ENCODE measurements around the gene FIGN.

DNA sequence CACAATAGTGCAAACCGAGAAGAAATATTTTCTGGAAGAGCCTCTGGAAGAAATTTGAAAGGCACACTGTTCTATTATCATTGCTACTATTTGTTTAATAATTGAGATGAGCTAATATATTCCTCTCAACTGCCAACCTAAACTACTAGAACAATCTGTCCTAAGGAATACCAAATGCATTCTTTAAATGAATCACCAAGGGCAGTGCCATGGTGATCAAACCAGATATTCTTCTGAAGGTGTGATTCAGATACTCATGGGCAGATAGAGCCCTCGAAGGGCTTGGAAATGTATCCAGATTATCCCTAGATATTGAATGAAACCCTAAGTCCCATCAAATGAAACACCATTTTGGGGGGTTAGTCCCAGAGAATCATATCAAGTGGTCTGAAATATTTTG lies 76.6 kb downstream of the FIGN start:
- TF ChIP-seq, protein P1, sequence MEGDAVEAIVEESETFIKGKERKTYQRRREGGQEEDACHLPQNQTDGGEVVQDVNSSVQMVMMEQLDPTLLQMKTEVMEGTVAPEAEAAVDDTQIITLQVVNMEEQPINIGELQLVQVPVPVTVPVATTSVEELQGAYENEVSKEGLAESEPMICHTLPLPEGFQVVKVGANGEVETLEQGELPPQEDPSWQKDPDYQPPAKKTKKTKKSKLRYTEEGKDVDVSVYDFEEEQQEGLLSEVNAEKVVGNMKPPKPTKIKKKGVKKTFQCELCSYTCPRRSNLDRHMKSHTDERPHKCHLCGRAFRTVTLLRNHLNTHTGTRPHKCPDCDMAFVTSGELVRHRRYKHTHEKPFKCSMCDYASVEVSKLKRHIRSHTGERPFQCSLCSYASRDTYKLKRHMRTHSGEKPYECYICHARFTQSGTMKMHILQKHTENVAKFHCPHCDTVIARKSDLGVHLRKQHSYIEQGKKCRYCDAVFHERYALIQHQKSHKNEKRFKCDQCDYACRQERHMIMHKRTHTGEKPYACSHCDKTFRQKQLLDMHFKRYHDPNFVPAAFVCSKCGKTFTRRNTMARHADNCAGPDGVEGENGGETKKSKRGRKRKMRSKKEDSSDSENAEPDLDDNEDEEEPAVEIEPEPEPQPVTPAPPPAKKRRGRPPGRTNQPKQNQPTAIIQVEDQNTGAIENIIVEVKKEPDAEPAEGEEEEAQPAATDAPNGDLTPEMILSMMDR (conservative IDR thresholded peaks at IDR 0.05) = no peak
- no peak for TF ChIP-seq ZFX (IDR thresholded peaks at IDR 0.05)
